HUES48 (cell line): ENCODE measurements around the gene CARD8.
"Not testable (repeated sequence)": the region's sequence is repeated elsewhere in the genome, so short reads cannot be mapped to it uniquely, and the experiment has no call there.

Source experiments
- H3K27ac ChIP-seq: one replicate; pipeline ENCODE4 v1.7.0; 2013; ENCODE audit warnings: low read depth, low read length, inconsistent platforms
- H3K27me3 ChIP-seq: 2 replicates; pipeline ENCODE4 v1.6.1; 2013; ENCODE audit warnings: mild to moderate bottlenecking, low read length; ENCODE audit not compliant: control insufficient read depth, insufficient read depth
- H3K36me3 ChIP-seq: 2 replicates; pipeline ENCODE4 v1.6.1; 2013; ENCODE audit warnings: low read length; ENCODE audit not compliant: control insufficient read depth, insufficient read depth
- H3K4me1 ChIP-seq: 2 replicates; pipeline ENCODE4 v1.6.1; 2013; ENCODE audit warnings: mild to moderate bottlenecking, low read length; ENCODE audit not compliant: control insufficient read depth, insufficient read depth
- H3K4me3 ChIP-seq: 2 replicates; pipeline ENCODE4 v1.5.1; 2013; ENCODE audit warnings: mild to moderate bottlenecking, low read depth, low read length
- H3K9ac ChIP-seq: 2 replicates; pipeline ENCODE4 v1.6.1; 2013; ENCODE audit warnings: mild to moderate bottlenecking, low read depth, low read length, moderate library complexity
- H3K9me3 ChIP-seq: 2 replicates; pipeline ENCODE4 v1.6.1; 2013; ENCODE audit warnings: low read length; ENCODE audit not compliant: control insufficient read depth, insufficient read depth

CARD8 gene

DNA sequence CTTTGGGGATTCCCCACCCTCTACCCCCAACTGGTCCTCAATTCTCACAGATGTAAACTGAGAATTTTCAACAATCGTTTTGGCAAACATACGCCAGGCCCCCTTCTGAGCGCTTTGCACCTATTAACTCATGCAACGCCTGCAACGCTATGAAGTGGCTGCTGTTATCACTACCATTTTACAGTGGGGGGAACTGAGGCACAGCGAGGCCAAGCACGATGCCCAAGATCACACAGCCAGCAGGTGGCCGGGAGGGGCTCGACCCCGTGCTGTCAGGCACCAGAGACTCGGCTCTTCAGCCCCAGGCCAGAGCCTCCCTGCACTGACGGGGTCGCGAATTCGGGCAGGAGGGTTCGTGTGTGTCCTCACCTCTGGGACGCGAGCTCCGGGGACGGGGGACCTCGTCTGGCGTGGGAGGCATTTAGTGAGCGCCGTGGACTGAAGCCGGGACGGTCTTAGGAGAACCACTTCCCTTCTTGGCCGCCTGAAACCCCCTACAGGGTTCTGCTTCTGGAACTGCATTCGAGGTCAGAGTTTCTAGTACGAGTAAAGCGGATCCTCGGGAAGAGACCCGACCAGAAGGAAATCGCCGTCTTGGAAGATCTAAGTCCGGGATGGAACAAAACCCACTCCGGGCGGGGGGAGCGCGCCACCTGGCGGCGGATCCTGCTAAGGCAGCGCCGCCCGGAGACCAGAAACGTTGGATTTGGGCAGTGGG is 35.2 kb upstream of the CARD8 start:
- peak overlapping the region; percentile 61; the same call in 1 of the 2 replicates for H3K9ac ChIP-seq
- H3K27ac ChIP-seq = peak overlapping the region; percentile 93

GRCh38 chr19:48290401-48290770 is 34.7 kb upstream of the CARD8 start:
- H3K27me3 ChIP-seq = no peaks in the 10 kb centered on the region
- H3K9ac ChIP-seq = no peak overlapping the region
- peak overlapping the region; percentile 58 for H3K4me3 ChIP-seq
- peaks cover 7% of the 10 kb centered on the region; the same call in 1 of the 2 replicates for H3K4me1 ChIP-seq
- H3K36me3 ChIP-seq = peaks cover 29% of the 10 kb centered on the region
- peak overlapping the region; percentile 93 for H3K27ac ChIP-seq
- H3K9me3 ChIP-seq = peaks cover 5% of the 10 kb centered on the region; the same call in 1 of the 2 replicates

More for the DNA sequence above, 35.2 kb upstream of the CARD8 start:
- Histone ChIP-seq H3K4me3 (peak overlapping the region; percentile 58), H3K9me3 (peaks cover 5% of the 10 kb centered on the region; the same call in 1 of the 2 replicates), H3K27me3 (no peaks in the 10 kb centered on the region), H3K36me3 (peaks cover 23% of the 10 kb centered on the region), H3K4me1 (peaks cover 7% of the 10 kb centered on the region; the same call in 1 of the 2 replicates)

DNA sequence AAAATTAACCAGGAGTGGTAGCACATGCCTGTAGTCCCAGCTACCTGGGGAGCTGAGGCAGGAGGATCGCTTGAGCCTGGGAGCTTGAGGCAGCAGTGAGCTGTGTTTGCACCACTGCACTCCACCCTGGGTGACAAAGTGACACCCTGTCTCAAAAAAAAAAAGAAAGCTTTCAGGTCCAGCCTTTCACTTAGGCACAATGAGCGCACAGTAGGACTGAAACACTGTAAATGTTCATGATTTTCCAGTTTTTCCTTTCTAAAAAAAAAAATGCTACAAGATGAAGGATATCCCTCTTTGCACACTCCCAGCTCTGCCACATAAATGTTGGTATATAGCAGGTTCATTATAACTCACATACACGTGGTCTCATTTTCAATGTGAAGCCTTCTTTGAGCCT is 32.0 kb upstream of the CARD8 start:
- H3K9me3 ChIP-seq = peaks cover 5% of the 10 kb centered on the region; the same call in 1 of the 2 replicates
- H3K36me3 ChIP-seq = peaks cover 55% of the 10 kb centered on the region
- no peak overlapping the region for H3K4me3 ChIP-seq
- H3K9ac ChIP-seq = no peak overlapping the region
- H3K4me1 ChIP-seq = peaks cover 7% of the 10 kb centered on the region; the same call in 1 of the 2 replicates
- no peaks in the 10 kb centered on the region for H3K27me3 ChIP-seq
- H3K27ac ChIP-seq = no peak overlapping the region

DNA sequence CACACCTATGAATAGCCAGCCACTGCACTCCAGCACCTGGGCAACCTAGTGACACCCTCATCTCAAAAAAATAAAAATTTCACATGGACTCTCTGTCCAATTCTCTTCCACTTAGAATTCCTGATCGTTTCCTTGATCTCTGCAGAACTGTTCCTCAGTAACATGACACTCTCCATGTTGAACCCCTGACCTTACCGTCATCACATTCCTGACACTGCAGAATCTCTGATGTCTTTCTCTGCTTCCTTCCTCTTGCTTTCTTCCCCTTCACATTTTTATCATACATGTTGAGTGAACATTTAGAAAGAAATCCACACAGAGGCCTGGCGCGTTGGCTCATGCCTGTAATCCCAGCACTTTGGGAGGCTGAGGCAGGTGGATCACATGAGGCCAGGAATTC is 29.2 kb upstream of the CARD8 start:
- Histone ChIP-seq H3K4me3 (no peak overlapping the region), H3K9ac (no peak overlapping the region), H3K27ac (no peak overlapping the region), H3K36me3 (peaks cover 77% of the 10 kb centered on the region), H3K4me1 (peaks cover 3% of the 10 kb centered on the region; the same call in 1 of the 2 replicates), H3K9me3 (peaks cover 5% of the 10 kb centered on the region; the same call in 1 of the 2 replicates), H3K27me3 (no peaks in the 10 kb centered on the region)

DNA sequence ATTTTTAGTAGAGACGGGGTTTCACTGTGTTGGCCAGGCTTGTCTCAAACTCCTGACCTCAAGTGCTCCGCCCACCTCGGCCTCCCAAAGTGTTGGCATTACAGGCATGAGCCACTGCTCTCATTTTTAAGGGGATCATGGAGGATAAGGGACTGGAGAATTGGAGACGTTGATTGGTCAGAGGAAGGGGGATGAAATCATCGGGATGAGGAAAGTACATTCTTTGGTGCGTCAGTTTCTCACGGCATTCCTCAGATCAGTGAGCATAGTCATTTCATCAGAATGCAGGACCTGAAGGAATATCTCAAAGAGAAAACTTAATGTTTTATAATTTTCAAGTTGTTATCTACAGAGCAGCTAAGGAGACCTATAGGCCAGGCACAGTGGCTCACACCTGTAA is 28.2 kb upstream of the CARD8 start:
- no peak overlapping the region for H3K4me3 ChIP-seq
- H3K36me3 ChIP-seq = peaks cover 79% of the 10 kb centered on the region
- no peaks in the 10 kb centered on the region for H3K4me1 ChIP-seq
- no peaks in the 10 kb centered on the region for H3K27me3 ChIP-seq
- peaks cover 5% of the 10 kb centered on the region; the same call in 1 of the 2 replicates for H3K9me3 ChIP-seq
- no peak overlapping the region for H3K9ac ChIP-seq
- no peak overlapping the region for H3K27ac ChIP-seq

- Histone ChIP-seq H3K27ac (no peak overlapping the region), H3K4me3 (no peak overlapping the region), H3K36me3 (peaks cover 47% of the 10 kb centered on the region), H3K9ac (no peak overlapping the region), H3K9me3 (no peaks in the 10 kb centered on the region), H3K27me3 (no peaks in the 10 kb centered on the region), H3K4me1 (no peaks in the 10 kb centered on the region)
Observed at GRCh38 chr19:48279747-48280146, 24.0 kb upstream of the CARD8 start.

GRCh38 chr19:48274938-48275337 is 19.2 kb upstream of the CARD8 start:
- no peak overlapping the region for H3K27ac ChIP-seq
- peaks cover 4% of the 10 kb centered on the region for H3K4me1 ChIP-seq
- peaks cover 11% of the 10 kb centered on the region for H3K36me3 ChIP-seq
- no peak overlapping the region for H3K9ac ChIP-seq
- no peaks in the 10 kb centered on the region for H3K9me3 ChIP-seq
- no peak overlapping the region for H3K4me3 ChIP-seq
- H3K27me3 ChIP-seq = no peaks in the 10 kb centered on the region

DNA sequence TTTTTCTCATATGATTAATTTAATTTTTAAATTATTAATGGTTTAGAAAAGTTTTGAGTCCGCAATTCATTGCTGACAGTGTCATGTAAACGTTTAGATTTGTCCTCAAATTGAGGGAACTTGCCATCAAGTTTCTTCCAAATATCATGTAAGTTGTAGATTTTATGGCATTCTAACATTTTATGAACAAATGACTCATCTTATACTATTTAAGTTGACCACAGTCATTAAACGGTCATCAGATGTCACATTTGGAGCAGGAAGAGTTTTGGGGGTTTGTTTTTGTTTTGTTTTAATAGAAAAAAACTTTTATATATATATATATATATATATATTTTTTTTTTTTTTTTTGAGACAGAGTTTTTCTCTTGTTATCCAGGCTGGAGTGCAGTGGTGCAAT is 18.5 kb upstream of the CARD8 start:
- H3K36me3 ChIP-seq = 0 out of 2 replicates have a peak, but pooled peaks cover 6% of the 10 kb centered on the region
- no peak overlapping the region for H3K27ac ChIP-seq
- no peak overlapping the region for H3K4me3 ChIP-seq
- no peak overlapping the region for H3K9ac ChIP-seq
- no peaks in the 10 kb centered on the region for H3K9me3 ChIP-seq
- H3K4me1 ChIP-seq = peaks cover 4% of the 10 kb centered on the region
- H3K27me3 ChIP-seq = no peaks in the 10 kb centered on the region

DNA sequence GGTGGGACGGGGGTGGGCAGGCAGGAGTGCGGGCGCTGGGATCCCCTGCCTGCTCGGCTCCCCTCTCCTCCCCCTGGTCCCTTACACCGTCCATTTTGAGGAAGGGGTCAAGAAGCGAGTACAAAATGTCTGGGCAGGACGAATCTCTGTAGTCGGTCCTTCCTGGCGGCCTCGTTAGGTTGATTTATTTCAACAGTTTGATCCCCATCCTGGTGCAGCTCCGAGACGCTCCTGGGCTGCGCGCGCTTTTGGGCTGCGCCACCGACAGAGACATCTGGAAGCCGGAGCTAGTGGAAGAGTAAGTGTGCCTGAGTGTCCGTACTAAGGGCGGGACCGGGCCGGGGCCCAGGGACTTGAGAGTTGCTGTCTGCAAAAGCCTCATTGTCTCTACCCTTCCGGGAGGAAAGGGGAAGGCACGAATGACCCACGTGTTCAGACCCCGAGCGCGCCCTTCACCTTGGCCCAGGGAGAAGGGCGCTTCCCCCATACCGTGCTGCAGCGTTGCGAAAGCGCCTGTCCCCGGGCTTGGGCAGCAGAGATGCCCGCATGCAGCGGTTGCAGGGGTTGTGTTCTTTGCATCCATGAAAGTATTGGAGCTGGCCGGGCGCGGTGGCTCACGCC is 15.9 kb upstream of the CARD8 start:
- peaks cover 4% of the 10 kb centered on the region for H3K4me1 ChIP-seq
- H3K4me3 ChIP-seq = peak overlapping the region; percentile 78
- peak overlapping the region; percentile 85 for H3K9ac ChIP-seq
- peak overlapping the region; percentile 98 for H3K27ac ChIP-seq
- H3K9me3 ChIP-seq = no peaks in the 10 kb centered on the region
- 0 out of 2 replicates have a peak, but pooled peaks cover 6% of the 10 kb centered on the region for H3K36me3 ChIP-seq
- no peaks in the 10 kb centered on the region for H3K27me3 ChIP-seq

DNA sequence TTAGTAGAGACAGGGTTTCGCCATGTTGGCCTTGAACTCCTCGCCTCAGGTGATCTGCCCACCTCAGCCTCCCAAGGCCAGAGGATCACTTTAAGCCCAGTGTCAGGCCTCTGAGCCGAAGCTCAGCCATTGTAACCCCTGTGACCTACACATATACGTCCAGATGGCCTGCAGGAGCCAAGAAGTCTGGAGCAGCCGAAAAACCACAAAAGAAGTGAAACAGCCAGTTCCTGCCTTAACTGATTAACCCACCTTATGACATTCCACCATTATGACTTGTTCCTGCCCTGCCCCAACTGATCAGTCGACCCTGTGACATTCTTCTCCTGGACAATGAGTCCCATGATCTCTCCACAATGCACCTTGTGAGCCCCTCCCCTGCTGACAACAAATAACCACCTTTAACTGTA is 13.9 kb upstream of the CARD8 start:
- not testable (repeated sequence) for H3K9ac ChIP-seq, H3K27me3 ChIP-seq, H3K4me3 ChIP-seq, H3K36me3 ChIP-seq, H3K27ac ChIP-seq, H3K9me3 ChIP-seq, H3K4me1 ChIP-seq

DNA sequence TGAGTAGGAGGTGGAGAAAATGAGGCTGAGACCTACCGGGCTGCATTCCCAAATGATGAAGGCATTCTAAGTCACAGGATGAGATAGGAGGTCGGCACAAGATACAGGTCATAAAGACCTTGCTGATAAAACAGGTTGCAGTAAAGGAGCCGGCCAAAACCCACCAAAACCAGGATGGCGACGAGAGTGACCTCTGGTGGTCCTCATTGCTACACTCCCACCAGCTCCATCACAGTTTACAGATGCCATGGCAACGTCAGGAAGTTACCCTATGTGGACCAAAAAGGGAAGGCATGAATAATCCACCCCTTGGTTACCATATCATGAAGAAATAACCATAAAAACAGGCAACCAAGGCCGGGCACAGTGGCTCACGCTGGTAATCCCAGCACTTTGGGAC is 9.6 kb upstream of the CARD8 start:
- H3K36me3 ChIP-seq, H3K27me3 ChIP-seq, H3K4me3 ChIP-seq, H3K4me1 ChIP-seq, H3K9ac ChIP-seq, H3K27ac ChIP-seq, H3K9me3 ChIP-seq: not testable (repeated sequence)
